GM18868 (cell line): ENCODE data around the gene PLEKHA7.

ENCODE experiments used
- ATAC-seq: cut with Tn5 transposase; IDR thresholded peaks from one replicate; pipeline ENCODE4 v1.9.1; 2021; ENCODE audit warnings: mild to moderate bottlenecking, moderate library complexity; ENCODE audit not compliant: unreplicated experiment

The PLEKHA7 gene

GRCh38 chr11:16749092-16749491, 265.1 kb downstream of the PLEKHA7 start:
- no peak for ATAC-seq

GRCh38 chr11:16745950-16746605, 268.1 kb downstream of the PLEKHA7 start:
- ATAC-seq = no peak

- ATAC-seq = no peak
Measured at GRCh38 chr11:16744128-16744725, 270.0 kb downstream of the PLEKHA7 start.

GRCh38 chr11:16743478-16743877, 270.7 kb downstream of the PLEKHA7 start:
- no peak for ATAC-seq

GRCh38 chr11:16741473-16741872, 272.7 kb downstream of the PLEKHA7 start:
- ATAC-seq = no peak

- no peak for ATAC-seq
Measured at GRCh38 chr11:16738947-16739815, 275.0 kb downstream of the PLEKHA7 start.

- ATAC-seq = peak; percentile 95
Measured at GRCh38 chr11:16738193-16738946, 275.8 kb downstream of the PLEKHA7 start, which contains the start of gene C11orf58. C11orf58 (plus strand) TSS chr11:16738647; CDS start chr11:16738779, 132 bp downstream.

- peak; percentile 4 for ATAC-seq
Measured at GRCh38 chr11:16737818-16738192, 276.4 kb downstream of the PLEKHA7 start.
